Raji (cell line): ENCODE results near the gene SPRY2.

Experiments used
- POLR2A ChIP-seq: IDR thresholded peaks from 2 replicates; pipeline ENCODE4 v1.6.1; 2011; ENCODE audit warnings: low read depth, low read length, control low read depth; ENCODE audit not compliant: insufficient read depth

The SPRY2 gene

GRCh38 chr13:80361883-80362327 lies 21.0 kb upstream of the SPRY2 start:
- TF ChIP-seq POLR2A: no peak

GRCh38 chr13:80361298-80361697 lies 20.4 kb upstream of the SPRY2 start:
- no peak for TF ChIP-seq POLR2A

DNA sequence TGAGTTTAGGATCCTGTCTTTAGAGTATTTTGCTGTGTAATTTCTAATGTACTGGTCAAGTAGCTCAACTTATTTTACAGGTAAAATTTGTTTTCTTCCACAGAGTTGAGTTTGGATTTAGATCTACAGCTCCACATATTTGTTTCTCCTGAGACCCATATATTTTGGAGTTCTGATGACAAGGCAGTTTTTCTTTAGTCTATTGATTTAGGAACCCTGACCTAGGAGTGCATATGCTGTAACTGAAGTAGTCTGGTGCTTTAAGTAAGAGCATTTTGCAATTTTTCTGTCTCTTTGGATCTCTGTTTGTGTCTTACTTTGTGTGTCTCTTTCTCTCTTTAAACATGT lies 19.5 kb upstream of the SPRY2 start:
- TF ChIP-seq POLR2A: no peak

DNA sequence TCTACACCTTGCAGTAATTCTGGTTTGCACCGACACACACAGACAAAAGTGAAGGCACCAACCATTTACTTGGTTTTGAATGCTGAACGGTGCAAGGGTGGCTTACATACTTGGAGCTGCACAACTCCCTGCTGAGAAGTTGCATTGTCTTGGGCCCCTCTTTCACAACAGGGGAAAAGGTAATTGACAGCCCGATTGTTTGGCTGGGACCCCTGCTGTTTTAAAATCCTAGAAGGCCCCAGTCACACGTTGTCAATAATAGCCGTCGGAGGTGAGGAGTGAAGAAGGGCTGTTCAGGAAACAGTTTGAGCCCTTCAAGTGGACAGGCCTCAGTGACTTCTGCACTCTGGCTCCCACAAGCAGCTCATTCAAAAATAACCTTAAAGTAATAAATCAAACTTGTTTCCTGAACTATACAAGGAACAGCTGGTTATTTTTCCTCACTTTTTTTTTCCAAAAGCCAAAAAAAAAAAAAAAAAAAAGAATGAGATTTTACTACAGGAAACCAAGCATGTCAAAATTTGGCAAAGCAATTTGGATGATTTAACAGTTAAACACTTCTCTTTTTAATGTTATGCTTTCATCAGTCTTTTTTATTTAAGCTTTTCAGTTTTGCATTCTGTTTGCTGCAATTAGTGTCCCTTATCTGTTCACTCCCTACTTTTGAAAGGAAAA lies 19.0 kb upstream of the SPRY2 start:
- TF ChIP-seq POLR2A: no peak

DNA sequence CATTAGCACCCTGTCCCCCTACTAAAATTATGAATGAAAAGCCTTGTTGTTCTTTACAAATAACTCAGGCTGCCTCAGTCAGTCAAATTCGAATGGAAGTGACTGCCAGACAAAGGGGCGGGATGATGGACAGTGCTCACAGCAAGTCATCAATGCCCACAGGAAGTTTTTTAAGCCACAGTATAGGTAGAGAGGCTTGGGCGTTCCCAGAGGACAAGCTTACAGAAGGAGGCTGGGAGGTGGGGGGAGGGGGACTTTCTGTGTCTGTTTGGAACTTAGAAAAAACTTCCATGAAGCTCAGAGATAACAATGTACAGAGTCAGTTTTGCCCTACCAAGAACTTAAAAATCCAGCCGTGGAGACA lies 18.5 kb upstream of the SPRY2 start:
- TF ChIP-seq POLR2A: no peak

- no peak for TF ChIP-seq POLR2A
These were observed 7.8 kb upstream of the SPRY2 start for GRCh38 chr13:80348750-80349149.

- no peak for TF ChIP-seq POLR2A
These were observed 7.4 kb upstream of the SPRY2 start for GRCh38 chr13:80348314-80348713.

DNA sequence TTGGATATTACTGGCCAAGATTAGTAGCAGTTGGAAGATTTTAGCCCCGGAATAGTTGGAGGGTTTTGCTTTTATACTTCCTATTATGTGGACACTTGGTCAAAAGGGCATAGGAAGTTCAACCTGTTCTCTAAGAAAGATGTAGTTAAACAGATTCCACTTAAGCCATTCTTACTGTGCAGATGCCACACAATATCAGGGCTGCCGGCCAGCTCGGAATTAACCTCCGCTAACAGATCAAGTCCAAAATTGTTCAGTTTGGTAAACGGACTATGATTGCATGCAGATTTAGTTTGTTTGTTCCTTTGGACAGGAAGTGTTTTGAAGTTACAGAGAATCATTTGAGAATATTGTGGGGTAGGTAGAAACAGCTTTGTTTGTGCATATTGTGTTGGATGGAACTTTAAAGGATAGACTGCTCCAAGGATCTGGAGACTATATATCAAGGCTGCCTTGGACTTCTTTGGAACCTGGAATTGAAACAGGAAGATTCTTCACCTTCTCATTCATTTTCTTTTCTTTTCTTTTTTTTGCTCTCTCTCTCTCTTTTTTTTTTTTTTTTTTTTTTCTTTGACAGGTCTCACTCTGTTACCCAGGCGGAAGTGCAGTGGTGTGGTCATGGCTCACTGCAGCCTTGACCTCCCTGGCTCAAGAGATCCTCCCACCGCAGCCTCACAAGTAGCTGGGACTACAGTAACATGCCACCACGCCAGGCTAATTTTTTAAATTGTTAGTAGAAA lies 5.0 kb upstream of the SPRY2 start:
- no peak for TF ChIP-seq POLR2A

DNA sequence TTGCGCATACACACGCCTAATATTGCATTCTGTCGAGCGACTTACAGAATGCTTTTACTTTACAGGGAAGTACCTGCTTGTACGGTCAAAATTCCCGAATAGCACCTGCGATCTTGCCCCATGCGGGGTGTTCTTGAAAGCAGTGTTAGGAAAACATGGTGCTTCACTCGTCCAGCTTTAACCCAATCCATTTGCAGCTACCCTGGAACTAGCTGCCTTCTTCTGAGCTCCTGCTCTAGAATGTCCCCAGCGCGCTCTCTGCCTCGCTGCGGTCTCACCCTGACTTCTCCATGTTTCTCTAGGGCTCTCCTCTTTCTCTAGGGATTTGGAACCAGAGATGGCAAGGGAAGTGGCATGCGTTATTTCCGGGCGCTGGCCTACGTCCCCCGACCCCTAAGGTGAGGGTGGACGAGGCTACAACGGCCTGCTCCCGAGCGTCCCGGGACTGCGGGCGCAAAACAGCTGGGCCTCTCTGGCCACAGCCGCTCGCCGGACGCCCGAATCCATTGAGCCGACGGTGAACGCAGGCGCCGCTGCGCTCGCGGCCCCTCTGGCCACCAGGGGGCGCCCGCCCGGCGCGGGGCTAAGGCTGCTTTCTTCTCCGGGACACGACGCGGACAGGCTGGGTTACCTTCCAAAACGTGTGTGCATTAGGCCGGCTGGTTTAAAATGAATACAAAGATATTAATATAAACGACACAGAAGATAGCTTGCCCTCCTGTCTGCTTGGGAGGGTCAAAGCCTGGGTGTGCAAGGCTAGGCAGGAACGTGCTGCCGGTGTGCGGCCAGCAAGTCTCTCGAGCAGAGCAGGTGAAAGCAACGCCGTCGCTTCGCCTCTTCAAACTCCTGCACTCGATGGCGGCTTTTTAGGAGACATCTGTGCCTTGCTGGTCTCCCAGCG lies 1.8 kb upstream of the SPRY2 start:
- TF ChIP-seq POLR2A: no peak

- no peak for TF ChIP-seq POLR2A
These were observed 937 bp upstream of the SPRY2 start for GRCh38 chr13:80341756-80342370.

DNA sequence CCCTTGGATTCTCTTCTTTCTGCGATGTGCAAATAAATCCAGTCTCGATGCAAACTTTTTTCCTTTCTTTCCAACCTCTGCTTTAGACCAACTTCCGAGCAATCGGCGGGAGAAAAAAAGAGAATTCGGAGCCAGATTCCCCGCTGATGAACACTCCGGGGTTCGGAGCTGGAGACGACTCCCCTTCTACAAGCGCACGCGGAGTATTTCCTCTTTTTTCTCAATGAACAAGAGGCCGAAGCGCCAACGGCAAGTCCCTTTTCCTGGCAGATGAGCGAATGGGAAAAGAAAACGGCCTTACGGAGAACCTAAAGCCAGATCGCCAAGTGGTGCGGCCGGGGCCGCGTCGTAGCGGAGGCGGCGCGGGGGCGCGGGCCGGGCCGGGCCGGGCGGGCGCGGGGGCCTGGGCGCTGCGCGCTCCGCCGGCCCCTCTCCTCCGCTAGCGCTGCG lies 250 bp downstream of the SPRY2 start:
- TF ChIP-seq POLR2A: no peak

DNA sequence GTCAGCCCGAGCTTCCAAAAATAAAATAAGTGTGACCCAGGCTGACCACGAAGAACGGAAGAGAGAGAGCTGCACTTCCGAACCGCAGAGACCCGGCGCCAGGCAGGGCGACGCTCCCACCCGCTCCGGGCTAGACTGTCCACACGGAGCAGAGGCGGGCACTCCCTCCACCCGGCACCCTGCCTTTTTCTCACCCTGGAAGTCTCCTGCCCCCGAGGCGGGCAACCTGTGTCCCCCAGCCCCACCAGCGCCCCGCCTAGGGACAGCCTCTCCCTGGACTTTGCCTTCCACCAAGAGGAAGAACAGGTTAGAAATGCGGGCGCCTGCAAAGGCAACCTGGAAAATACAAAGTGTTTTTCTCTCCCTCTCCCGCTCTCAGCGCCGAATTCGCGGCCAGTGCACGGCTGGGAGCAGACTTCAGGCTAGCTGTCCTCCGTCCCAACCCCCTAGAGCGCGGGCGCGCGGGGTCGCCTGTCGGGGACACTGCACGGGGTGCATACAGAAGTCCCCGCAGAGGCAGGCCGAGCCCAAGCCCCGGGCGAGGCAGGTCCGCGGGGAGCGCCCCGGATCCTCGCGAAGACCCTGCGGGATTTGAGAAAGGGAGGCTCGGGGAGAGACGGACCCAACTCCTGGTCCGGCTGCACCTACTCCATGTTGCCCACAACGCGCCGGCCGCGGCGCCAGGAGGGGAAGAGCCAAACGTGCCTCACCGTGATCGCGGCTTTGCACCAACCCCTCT lies 845 bp downstream of the SPRY2 start:
- no peak for TF ChIP-seq POLR2A

- TF ChIP-seq POLR2A: no peak
These were observed 1.4 kb downstream of the SPRY2 start for GRCh38 chr13:80339563-80339911.

DNA sequence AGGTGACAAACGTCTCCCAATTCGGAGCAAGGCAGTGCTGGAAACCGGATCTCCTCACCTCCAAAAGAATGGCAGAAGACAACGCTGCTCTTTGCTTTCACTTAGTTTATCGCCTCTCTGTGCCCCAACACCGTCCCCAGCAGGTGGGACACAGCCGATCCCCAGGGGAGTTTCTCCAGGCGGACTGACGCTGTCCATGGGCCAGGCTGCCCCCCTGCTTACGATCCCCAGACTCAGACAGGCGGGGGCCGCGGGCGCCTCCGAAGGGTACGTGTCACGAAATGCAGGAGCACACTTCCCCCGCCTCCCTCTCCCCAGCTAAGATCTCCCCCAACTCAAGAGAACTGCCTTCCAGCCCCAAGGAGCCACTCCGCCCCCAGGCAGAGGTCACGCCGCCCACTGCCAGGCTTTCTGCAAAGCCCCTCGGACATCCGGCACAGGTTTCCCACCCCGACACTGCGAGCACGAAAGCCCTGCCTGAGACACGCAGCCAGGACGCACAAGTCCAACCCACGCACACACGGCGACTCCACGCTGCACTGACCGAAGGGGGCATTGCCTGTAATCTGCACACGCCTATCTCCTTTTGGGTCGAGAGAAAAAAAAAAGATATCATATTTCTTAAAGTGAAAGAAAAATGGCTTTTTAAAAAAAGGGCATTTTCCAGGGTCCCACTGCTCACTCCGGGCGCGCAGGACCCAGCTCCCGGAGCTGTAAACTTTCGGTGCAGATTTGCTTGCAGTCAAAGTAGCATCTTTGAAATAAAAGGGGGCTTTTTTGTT lies 2.0 kb downstream of the SPRY2 start:
- TF ChIP-seq POLR2A: no peak
